ENCODE measurements around the gene LRRC8D.

Gene LRRC8D

DNA sequence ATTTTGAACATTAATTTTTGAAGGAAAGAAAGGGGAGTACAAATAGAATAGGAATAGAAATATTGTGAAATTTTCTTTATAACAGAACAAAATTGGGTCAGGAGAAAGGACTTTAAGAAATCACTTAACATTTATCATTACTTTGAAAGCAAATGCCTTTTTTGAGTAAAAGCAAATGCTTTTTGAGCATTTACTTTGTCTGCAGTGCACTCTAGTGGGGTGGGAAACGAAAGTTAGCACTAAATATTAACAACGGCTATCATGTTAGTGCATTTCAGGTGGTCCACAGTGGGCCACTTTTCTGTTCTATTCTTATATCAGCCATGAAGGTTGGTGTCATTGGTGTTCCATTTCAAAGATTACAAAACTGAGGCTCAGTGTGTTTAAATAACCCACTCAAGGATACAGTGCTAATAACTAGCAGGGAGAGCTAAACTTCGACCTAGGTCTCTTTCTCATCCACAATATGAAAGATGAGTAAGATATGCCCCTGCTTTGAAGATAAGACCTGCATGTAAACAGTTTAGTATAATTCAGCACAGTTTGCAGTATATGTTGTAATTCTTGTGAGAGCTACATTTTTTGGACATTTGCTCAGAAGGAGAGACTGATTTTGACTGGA is 13.4 kb downstream of the LRRC8D start:
- no peak for DNase-seq (ENCODE audit: low read depth)
- TF ChIP-seq, protein P1, sequence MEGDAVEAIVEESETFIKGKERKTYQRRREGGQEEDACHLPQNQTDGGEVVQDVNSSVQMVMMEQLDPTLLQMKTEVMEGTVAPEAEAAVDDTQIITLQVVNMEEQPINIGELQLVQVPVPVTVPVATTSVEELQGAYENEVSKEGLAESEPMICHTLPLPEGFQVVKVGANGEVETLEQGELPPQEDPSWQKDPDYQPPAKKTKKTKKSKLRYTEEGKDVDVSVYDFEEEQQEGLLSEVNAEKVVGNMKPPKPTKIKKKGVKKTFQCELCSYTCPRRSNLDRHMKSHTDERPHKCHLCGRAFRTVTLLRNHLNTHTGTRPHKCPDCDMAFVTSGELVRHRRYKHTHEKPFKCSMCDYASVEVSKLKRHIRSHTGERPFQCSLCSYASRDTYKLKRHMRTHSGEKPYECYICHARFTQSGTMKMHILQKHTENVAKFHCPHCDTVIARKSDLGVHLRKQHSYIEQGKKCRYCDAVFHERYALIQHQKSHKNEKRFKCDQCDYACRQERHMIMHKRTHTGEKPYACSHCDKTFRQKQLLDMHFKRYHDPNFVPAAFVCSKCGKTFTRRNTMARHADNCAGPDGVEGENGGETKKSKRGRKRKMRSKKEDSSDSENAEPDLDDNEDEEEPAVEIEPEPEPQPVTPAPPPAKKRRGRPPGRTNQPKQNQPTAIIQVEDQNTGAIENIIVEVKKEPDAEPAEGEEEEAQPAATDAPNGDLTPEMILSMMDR (conservative IDR thresholded peaks at IDR 0.05; ENCODE audit: low read length): 0 out of 2 replicates have a peak, but pooled peaks have one; percentile 9
- H3K4me3 ChIP-seq (ENCODE audit: low read length): no peak overlapping the region

DNA sequence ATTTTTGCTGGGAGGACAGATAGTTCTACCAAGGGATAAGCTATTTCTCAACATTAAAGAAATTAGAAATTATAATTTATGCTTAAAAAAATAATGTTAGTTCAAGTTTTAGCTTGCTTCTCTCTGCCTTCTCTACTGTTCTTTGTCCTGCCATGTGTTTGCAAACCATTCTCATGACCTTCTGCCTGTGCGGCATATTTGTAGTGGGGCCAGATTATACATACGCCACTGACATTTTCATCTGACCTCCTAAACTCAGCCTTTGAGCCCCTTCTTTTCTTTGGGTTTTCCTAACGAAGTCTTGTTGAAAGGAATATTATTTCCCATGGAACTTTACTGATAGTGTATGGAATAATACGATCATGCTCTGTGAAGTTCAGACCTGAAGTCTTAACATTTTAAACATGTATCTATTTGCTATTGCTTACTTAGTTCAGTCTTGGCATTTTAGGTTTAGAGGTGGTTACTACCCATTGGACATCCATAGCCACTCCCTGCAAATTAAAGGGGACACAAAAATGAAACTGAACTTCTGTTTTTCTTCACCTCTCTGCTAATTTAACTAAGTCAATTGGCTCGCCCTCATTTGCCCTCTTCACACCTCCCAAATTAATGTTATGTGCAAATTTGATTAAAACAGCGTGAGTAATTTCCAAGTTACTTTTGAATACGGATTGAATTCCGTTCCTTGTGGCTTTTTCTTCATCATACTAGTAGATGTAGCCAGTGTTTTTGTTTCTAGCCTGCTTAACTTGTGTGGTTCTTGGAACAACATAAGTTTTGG is 15.6 kb downstream of the LRRC8D start:
- TF ChIP-seq, protein P1 (conservative IDR thresholded peaks at IDR 0.05; ENCODE audit: low read length): no peak
- no peak overlapping the region for H3K4me3 ChIP-seq (ENCODE audit: low read length)
- no peak for DNase-seq (ENCODE audit: low read depth)

DNA sequence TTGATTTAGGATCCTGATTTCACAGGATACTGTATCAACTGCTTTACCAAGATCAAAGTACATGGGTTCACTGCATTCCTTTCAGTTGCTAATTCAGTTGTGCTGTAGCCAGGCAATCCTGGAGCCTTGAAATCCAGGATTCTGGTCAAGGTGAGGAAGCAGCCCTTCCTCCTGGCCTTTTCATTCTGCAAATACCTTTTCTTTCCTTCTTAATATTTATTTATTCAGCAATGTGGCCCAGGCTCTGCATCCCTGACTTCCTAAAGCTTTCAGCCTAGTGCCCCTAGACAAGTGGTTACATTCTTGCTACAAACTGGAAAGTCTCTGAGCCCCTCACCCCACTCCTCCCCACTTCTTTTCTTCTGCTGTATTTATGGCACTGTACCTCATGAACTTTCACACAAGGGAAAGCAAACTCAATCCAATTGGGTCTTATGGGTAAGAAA is 16.2 kb downstream of the LRRC8D start:
- DNase-seq (ENCODE audit: low read depth): no peak
- H3K4me3 ChIP-seq (ENCODE audit: low read length): no peak overlapping the region
- TF ChIP-seq, protein P1 (conservative IDR thresholded peaks at IDR 0.05; ENCODE audit: low read length): no peak

DNA sequence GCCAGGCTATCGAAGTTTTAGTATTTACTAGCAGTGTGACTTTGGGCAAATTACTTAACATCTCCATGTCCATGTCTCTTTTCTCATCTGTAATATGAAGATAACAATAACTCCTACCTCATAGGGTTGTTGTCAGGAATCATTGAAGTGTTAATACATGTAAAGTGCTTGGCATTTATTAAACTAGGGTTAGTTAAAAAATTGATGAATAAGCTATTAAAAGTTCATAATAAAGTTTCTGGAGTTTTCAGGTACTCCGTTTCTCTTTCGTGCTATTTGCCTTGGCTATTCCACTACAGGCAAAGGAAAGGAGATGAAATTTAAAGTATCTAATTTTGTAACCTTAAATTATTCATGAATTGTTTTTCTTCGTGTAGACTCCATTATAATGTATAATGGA is 16.7 kb downstream of the LRRC8D start:
- H3K4me3 ChIP-seq (ENCODE audit: low read length): no peak overlapping the region
- no peak for DNase-seq (ENCODE audit: low read depth)
- TF ChIP-seq, protein P1 (conservative IDR thresholded peaks at IDR 0.05; ENCODE audit: low read length): no peak

DNA sequence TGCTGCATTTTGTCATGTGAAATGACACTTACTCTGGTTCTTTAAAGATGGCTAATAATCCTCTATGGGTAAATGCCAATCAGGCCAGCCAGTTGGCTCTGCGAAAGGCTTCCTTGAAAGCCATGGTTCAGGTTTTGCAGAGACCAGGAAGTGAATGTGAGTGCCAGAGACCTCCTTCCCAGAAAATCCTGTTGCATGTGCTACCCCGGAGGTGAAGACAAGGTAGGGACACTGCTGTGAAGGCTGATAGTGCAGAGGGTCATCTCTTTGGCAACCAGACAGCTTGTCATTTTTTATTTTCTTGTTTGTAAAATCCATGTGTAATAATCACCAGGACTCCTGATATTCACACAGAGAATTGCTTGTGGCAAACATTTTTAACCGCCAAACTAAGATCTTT is 18.7 kb downstream of the LRRC8D start:
- H3K4me3 ChIP-seq (ENCODE audit: low read length): no peak overlapping the region
- no peak for DNase-seq (ENCODE audit: low read depth)
- TF ChIP-seq, protein P1 (conservative IDR thresholded peaks at IDR 0.05; ENCODE audit: low read length): no peak

DNA sequence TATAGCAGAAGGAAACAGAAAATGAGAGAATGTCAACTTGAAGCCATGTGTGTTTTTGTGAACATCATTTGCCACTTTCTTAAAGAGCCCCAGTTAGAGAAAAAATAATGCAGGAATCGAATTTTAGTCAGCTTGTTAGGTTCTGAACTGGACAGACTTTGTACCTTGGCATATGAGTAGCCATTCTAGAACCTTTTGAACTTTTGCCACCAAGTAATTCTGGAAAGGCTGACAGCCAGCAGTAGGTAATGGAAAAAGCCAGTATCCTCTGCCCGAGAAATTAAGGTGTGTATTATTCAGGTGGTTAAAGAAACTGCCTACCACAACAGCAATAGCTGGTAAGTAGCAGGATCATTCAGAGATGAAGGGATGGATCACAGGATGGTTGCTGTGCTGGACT is 20.7 kb downstream of the LRRC8D start:
- no peak for DNase-seq (ENCODE audit: low read depth)
- TF ChIP-seq, protein P1 (conservative IDR thresholded peaks at IDR 0.05; ENCODE audit: low read length): no peak
- no peak overlapping the region for H3K4me3 ChIP-seq (ENCODE audit: low read length)

All from AG10803 (cell line).